Heart left ventricle (tissue), 13 donors: ENCODE results near the gene NOS1AP.

Experiments used
- CTCF ChIP-seq, 12 donors: fragments of 200-600 bp; sonication (generic) in 4 of 12; IDR thresholded peaks; one replicate each; pipeline versions ENCODE4 v1.5.0 to v1.8.0; 2018 to 2022; ENCODE audit warnings: antibody characterized with exemption in 12 of 12, mild to moderate bottlenecking in 5 of 12
- POLR2A ChIP-seq, 2 donors: fragments of 450-650 bp; IDR thresholded peaks; one replicate each; pipeline ENCODE4 v1.6.1; 2017; ENCODE audit warnings: antibody characterized with exemption in 2 of 2, mild to moderate bottlenecking in 2 of 2, moderate library complexity in 2 of 2
- donor health status: ischemic (EF 13 %, LVEDD 7.1; RV severe dilation, severe dysfunction).
- donor health status: DM: no; HTN: yes; CAD: no.
- donor health status: DM: no; HTN: no; CAD: no.
- donor health status: ischemic (EF 25% LVEDD 6.9; RV normal size, moderate dysfunction).
- donor health status: ischemic (EF 25% LVEDD 5.7; RV mildly dilated, moderate dysfunction).
- donor health status: ischemic (EF 35%, LVEDD 5.7; RV mildly dilated, moderate dysfunction).
- donor health status: nonischemic (EF 11% LVEDD 7.7; RV severe dilation, severe dysfunction).
- donor health status: DM: yes; HTN: yes; CAD: no.
- donor health status: PGD.
- donor health status: ischemic (EF 29% LVEDD 5.4; RV normal size, mild dysfunction).
- donor health status: nonischemic (EF 23%, LVEDD 6.1; RV moderate dilation, normal function).

GRCh38 chr1:162172311-162173102, 103.0 kb downstream of the NOS1AP start:
- TF ChIP-seq CTCF (IDR thresholded peaks at IDR 0.05) (no peak), POLR2A (IDR thresholded peaks at IDR 0.05) (no peak)
